ENCODE results near the gene MSRB3. TPM values are rescaled to one million over a fixed set of nuclear protein-coding genes. Genes with fewer than 3 reads are reported as not detected.

Gene MSRB3
- total and polyA plus RNA-seq, 7 donors = 15.4 to 64.1 (median 48.3) TPM

DNA sequence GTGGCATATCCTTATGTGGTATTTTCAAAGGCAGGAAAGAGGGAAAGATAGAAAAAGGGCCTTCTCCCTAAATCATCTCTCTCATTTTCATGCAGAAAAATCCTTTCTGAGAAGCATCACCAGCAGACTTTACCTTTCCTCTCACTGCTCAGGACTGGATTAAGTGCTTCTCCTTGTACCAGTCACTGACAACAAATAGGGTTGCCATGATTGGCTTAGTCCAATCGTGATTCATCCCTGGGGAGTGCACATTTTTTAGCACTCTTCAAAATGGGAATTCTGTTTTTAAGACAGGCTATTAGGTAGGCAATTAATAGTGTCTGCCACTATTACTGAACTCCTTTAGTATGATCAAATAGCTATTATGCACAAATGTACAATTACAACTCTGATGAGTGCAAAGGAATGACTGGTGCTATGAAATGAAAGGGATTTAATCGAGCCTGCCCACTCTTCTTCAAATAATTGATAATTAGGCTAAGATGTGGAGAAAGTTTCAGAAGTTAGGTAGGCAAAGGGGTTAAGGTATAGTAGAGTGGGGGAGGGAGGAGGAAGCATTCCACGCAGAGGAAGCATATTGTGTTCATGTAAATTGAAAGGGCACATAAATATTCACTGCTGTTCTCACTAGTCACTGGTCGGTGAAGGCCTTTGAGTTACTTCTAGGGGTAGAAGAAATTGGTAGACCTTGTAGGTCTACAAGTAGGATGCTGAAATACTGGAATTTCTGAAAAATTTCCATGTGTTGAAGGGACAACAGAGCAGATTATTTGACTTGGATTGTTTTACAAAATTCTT, 84.0 kb downstream of the MSRB3 start:
- intact Hi-C loops (cut with DNase I) = no loop called here
- DNase-seq = no peak
- no peaks in the 10 kb centered on the region for H3K27me3 ChIP-seq (ENCODE audit: insufficient read depth in 3 of 3, low read length in 2 of 3)
- TF ChIP-seq, protein P1, sequence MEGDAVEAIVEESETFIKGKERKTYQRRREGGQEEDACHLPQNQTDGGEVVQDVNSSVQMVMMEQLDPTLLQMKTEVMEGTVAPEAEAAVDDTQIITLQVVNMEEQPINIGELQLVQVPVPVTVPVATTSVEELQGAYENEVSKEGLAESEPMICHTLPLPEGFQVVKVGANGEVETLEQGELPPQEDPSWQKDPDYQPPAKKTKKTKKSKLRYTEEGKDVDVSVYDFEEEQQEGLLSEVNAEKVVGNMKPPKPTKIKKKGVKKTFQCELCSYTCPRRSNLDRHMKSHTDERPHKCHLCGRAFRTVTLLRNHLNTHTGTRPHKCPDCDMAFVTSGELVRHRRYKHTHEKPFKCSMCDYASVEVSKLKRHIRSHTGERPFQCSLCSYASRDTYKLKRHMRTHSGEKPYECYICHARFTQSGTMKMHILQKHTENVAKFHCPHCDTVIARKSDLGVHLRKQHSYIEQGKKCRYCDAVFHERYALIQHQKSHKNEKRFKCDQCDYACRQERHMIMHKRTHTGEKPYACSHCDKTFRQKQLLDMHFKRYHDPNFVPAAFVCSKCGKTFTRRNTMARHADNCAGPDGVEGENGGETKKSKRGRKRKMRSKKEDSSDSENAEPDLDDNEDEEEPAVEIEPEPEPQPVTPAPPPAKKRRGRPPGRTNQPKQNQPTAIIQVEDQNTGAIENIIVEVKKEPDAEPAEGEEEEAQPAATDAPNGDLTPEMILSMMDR (IDR thresholded peaks at IDR 0.05) = no peak
- no peak overlapping the region for H3K27ac ChIP-seq
- 65 to 73% (median 70%) methylated on average over 4 of the region's 4 CpGs for WGBS, 3 donors
- no peak overlapping the region for H3K4me3 ChIP-seq
- H3K36me3 ChIP-seq (ENCODE audit: insufficient read depth in 1 of 2, low read depth in 1 of 2) = no peaks in the 10 kb centered on the region
- no peak for ATAC-seq
- no peaks in the 10 kb centered on the region for H3K4me1 ChIP-seq
- H3K9me3 ChIP-seq = no peaks in the 10 kb centered on the region

DNA sequence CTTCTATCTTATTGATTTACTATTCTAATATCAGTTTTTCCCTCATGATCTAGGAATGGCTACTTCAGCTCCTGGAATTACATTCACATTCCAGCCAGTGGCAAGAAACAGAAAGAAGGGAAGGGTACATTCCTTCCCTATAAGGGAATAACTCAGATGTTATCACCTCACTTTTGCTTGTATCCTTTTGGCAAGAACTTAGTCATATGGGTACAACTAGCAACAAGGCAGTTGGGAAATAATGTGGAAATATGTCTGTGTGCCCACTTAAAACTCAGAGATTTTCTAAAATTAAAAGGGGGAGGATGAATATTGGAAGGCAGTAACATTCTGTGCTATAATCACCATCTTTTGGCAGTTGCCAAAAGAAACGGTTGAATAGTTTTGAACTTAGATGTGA, 85.6 kb downstream of the MSRB3 start:
- WGBS, 3 donors = 66 to 76% (median 75%) methylated on average over 1 of the region's 1 CpG
- no peak for ATAC-seq
- intact Hi-C loops (cut with DNase I) = no loop called here
- no peak for DNase-seq
- Histone ChIP-seq H3K4me1 (no peaks in the 10 kb centered on the region), H3K9me3 (no peaks in the 10 kb centered on the region), H3K27ac (no peak overlapping the region), H3K27me3 (ENCODE audit: insufficient read depth in 3 of 3, low read length in 2 of 3) (no peaks in the 10 kb centered on the region), H3K4me3 (no peak overlapping the region), H3K36me3 (ENCODE audit: insufficient read depth in 1 of 2, low read depth in 1 of 2) (peaks cover 0 to 2% of the 10 kb centered on the region in 2 donors)
- TF ChIP-seq, protein P1 (IDR thresholded peaks at IDR 0.05) = no peak

GRCh38 chr12:65367396-65367795, 88.9 kb downstream of the MSRB3 start:
- intact Hi-C loops (cut with DNase I) = no loop called here
- Histone ChIP-seq H3K4me3 (no peak overlapping the region), H3K36me3 (ENCODE audit: insufficient read depth in 1 of 2, low read depth in 1 of 2) (peaks cover 0 to 11% of the 10 kb centered on the region in 2 donors), H3K27me3 (ENCODE audit: insufficient read depth in 3 of 3, low read length in 2 of 3) (no peaks in the 10 kb centered on the region), H3K27ac (no peak overlapping the region), H3K9me3 (no peaks in the 10 kb centered on the region), H3K4me1 (no peaks in the 10 kb centered on the region)
- TF ChIP-seq, protein P1 (IDR thresholded peaks at IDR 0.05) = no peak
- no peak for ATAC-seq
- DNase-seq = no peak

DNA sequence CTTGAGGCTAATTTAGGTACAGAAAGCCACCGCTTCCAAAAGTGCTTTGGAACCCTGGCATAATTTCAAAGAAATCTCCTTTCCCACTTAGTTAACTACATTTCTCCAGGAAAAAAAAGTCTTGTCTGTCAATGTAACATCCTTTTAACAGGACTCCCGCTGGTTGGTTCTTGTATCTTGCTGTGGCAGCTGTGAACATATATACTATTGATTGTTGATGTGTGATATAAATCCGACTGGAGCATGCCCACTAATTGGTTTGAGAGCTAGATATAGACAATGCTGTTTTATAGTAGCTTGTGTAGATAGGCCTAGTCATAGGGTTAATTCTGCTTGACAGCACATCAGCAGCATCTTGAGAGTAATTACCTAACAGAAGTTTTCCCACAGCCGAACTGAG, 89.6 kb downstream of the MSRB3 start:
- Histone ChIP-seq H3K27ac (no peak overlapping the region), H3K4me1 (no peaks in the 10 kb centered on the region), H3K4me3 (no peak overlapping the region), H3K9me3 (no peaks in the 10 kb centered on the region), H3K27me3 (ENCODE audit: insufficient read depth in 3 of 3, low read length in 2 of 3) (no peaks in the 10 kb centered on the region), H3K36me3 (ENCODE audit: insufficient read depth in 1 of 2, low read depth in 1 of 2) (peaks cover 0 to 11% of the 10 kb centered on the region in 2 donors)
- 89 to 91% (median 90%) methylated on average over 4 of the region's 4 CpGs for WGBS, 3 donors
- intact Hi-C loops (cut with DNase I) = no loop called here
- ATAC-seq (no peak), DNase-seq (no peak)
- TF ChIP-seq, protein P1 (IDR thresholded peaks at IDR 0.05) = no peak

- DNase-seq (no peak), ATAC-seq (no peak)
- no peaks in the 10 kb centered on the region for H3K27me3 ChIP-seq (ENCODE audit: insufficient read depth in 3 of 3, low read length in 2 of 3)
- peaks cover 0 to 11% of the 10 kb centered on the region in 2 donors for H3K36me3 ChIP-seq (ENCODE audit: insufficient read depth in 1 of 2, low read depth in 1 of 2)
- no peak overlapping the region for H3K27ac ChIP-seq
- H3K4me3 ChIP-seq = no peak overlapping the region
- intact Hi-C loops (cut with DNase I) = no loop called here
- H3K9me3 ChIP-seq = no peaks in the 10 kb centered on the region
- no peaks in the 10 kb centered on the region for H3K4me1 ChIP-seq
- TF ChIP-seq, protein P1 (IDR thresholded peaks at IDR 0.05) = no peak
Measured at GRCh38 chr12:65372574-65372973, 94.1 kb downstream of the MSRB3 start.
